ENCODE results near the gene CMSS1.
"Not testable (repeated sequence)": the region's sequence is repeated elsewhere in the genome, so short reads cannot be mapped to it uniquely, and the experiment has no call there.

CMSS1 gene

DNA sequence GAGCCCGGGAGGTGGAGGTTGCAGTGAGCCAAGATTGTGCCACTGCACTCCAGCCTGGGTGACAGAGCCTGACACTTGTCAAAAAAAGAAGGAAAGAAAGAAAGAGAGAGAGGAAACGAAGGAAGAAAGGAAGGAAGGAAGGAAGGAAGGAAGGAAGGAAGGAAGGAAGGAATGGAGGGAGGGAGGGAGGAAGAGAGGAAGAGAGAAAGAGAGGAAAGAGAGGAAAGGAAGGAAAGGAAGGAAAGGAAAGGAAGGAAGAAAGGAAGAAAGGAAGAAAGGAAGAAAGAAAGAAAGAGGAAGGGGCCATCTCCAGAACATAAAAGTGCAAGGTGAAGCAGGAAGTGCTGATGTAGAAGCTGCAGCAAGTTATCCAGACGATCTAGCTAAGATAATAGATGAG is 411.5 kb downstream of the CMSS1 start:
- H3K27ac ChIP-seq (ENCODE audit: extremely low read depth, low read depth, low read length); POLR2A ChIA-PET; H3K4me3 ChIP-seq (ENCODE audit: low read depth, low read length); H3K4me1 ChIP-seq (ENCODE audit: control insufficient read depth, insufficient read depth, low read length); H3K36me3 ChIP-seq (ENCODE audit: control insufficient read depth in 2 of 2, insufficient read depth in 1 of 2, low read length in 2 of 2); H3K9me3 ChIP-seq (ENCODE audit: control insufficient read depth, insufficient read depth, low read depth, low read length): not testable (repeated sequence)
- TF ChIP-seq PRDM1 (tag by site-specific recombination; IDR thresholded peaks at IDR 0.05): 0 out of 2 replicates have a peak, but pooled peaks have one; percentile 37
- TF ChIP-seq ZNF366 (tag by site-specific recombination; conservative IDR thresholded peaks at IDR 0.05): peak; percentile 95
- CTCF ChIA-PET: interaction anchor here (0.7 to 1.4 kb wide), 2 partner anchors 56 to 160 kb away, joined by 3 read pairs; no protein-coding TSS in a partner anchor

DNA sequence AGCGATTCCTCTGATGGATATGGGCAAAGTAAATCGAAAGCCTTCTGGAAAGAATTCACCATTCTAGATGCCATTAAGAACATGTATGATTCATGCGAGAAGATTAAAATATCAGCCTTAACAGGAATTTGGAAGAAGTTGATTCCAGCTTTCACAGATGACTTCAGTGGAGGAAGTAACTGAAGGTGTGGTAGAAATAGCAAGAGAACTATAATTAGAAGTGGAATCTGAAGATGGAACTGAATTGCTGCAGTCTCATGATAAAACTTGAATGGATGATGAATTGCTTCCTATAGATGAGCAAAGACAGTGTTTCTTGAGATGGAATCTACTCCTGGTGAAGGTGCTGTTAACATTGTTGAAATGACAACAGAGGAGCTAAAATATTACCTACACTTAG is 413.0 kb downstream of the CMSS1 start:
- ChIA-PET POLR2A (no interaction called here), CTCF (interaction anchor here (0.6 to 0.9 kb wide), 3 partner anchors 17 to 233 kb away, joined by 3 to 4 read pairs (median 3); no protein-coding TSS in a partner anchor)
- Histone ChIP-seq H3K4me3 (ENCODE audit: low read depth, low read length) (no peak overlapping the region), H3K27ac (ENCODE audit: extremely low read depth, low read depth, low read length) (no peak overlapping the region), H3K9me3 (ENCODE audit: control insufficient read depth, insufficient read depth, low read depth, low read length) (no peaks in the 10 kb centered on the region), H3K36me3 (ENCODE audit: control insufficient read depth in 2 of 2, insufficient read depth in 1 of 2, low read length in 2 of 2) (no peaks in the 10 kb centered on the region), H3K4me1 (ENCODE audit: control insufficient read depth, insufficient read depth, low read length) (no peaks in the 10 kb centered on the region)
- no peak for TF ChIP-seq WT1 (tag by site-specific recombination; IDR thresholded peaks at IDR 0.05)
- TF ChIP-seq PRDM1 (tag by site-specific recombination; IDR thresholded peaks at IDR 0.05): no peak
- TF ChIP-seq, protein P1, sequence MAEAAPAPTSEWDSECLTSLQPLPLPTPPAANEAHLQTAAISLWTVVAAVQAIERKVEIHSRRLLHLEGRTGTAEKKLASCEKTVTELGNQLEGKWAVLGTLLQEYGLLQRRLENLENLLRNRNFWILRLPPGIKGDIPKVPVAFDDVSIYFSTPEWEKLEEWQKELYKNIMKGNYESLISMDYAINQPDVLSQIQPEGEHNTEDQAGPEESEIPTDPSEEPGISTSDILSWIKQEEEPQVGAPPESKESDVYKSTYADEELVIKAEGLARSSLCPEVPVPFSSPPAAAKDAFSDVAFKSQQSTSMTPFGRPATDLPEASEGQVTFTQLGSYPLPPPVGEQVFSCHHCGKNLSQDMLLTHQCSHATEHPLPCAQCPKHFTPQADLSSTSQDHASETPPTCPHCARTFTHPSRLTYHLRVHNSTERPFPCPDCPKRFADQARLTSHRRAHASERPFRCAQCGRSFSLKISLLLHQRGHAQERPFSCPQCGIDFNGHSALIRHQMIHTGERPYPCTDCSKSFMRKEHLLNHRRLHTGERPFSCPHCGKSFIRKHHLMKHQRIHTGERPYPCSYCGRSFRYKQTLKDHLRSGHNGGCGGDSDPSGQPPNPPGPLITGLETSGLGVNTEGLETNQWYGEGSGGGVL (tag by site-specific recombination; IDR thresholded peaks at IDR 0.05): no peak
- no peak for TF ChIP-seq ZNF571 (tag by site-specific recombination; IDR thresholded peaks at IDR 0.05)
- no peak for TF ChIP-seq OSR2 (tag by site-specific recombination; IDR thresholded peaks at IDR 0.05)
- no peak for TF ChIP-seq SP3 (tag by site-specific recombination; IDR thresholded peaks at IDR 0.05)
- no peak for TF ChIP-seq ZNF548 (tag by site-specific recombination; IDR thresholded peaks at IDR 0.05)
- TF ChIP-seq GLI2 (tag by site-specific recombination; IDR thresholded peaks at IDR 0.05; ENCODE audit: borderline replicate concordance, low read depth): no peak
- TF ChIP-seq ZNF785 (tag by site-specific recombination; IDR thresholded peaks at IDR 0.05): no peak
- TF ChIP-seq YY2 (tag by site-specific recombination; IDR thresholded peaks at IDR 0.05): no peak
- no peak for TF ChIP-seq BCL11A (tag by site-specific recombination; IDR thresholded peaks at IDR 0.05; ENCODE audit: low read depth)
